DOHH2 (cell line): ENCODE measurements around the gene IZUMO1.

ENCODE experiments used
- EZH2phosphoT487 ChIP-seq: fragments of 200-600 bp; sonication (generic); IDR thresholded peaks from 2 replicates; pipeline ENCODE4 v1.6.1; 2017; ENCODE audit warnings: borderline replicate concordance, mild to moderate bottlenecking, antibody characterized with exemption, low read length, moderate library complexity, mixed read lengths
- TF ChIP-seq, protein P1 (sequence below): fragments of 200-600 bp; sonication (generic); IDR thresholded peaks from one replicate; pipeline ENCODE4 v1.5.1; 2014; ENCODE audit warnings: antibody characterized with exemption, mild to moderate bottlenecking, low read depth, low read length; ENCODE audit not compliant: poor library complexity, severe bottlenecking

DNA sequence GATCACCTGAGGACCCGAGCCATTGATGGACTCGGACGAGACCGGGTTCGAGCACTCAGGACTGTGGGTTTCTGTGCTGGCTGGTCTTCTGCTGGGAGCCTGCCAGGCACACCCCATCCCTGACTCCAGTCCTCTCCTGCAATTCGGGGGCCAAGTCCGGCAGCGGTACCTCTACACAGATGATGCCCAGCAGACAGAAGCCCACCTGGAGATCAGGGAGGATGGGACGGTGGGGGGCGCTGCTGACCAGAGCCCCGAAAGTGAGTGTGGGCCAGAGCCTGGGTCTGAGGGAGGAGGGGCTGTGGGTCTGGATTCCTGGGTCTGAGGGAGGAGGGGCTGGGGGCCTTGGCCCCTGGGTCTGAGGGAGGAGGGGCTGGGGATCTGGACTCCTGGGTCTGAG is 9.5 kb upstream of the IZUMO1 start:
- TF ChIP-seq, protein P1, sequence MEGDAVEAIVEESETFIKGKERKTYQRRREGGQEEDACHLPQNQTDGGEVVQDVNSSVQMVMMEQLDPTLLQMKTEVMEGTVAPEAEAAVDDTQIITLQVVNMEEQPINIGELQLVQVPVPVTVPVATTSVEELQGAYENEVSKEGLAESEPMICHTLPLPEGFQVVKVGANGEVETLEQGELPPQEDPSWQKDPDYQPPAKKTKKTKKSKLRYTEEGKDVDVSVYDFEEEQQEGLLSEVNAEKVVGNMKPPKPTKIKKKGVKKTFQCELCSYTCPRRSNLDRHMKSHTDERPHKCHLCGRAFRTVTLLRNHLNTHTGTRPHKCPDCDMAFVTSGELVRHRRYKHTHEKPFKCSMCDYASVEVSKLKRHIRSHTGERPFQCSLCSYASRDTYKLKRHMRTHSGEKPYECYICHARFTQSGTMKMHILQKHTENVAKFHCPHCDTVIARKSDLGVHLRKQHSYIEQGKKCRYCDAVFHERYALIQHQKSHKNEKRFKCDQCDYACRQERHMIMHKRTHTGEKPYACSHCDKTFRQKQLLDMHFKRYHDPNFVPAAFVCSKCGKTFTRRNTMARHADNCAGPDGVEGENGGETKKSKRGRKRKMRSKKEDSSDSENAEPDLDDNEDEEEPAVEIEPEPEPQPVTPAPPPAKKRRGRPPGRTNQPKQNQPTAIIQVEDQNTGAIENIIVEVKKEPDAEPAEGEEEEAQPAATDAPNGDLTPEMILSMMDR = no peak
- TF ChIP-seq EZH2phosphoT487 = no peak
